Stimulated activated CD8-positive, alpha-beta memory T cell treated with anti-CD3 and anti-CD28 coated beads, Interleukin-12 subunit alpha, Interleukin-12 subunit beta, amount 100 ng/mL, for 24 hours (primary cell): ENCODE results near the gene RASSF10.

Experiments used
- DNase-seq: peaks from one replicate; pipeline ENCODE4 v3.0.0-alpha.2; 2020; ENCODE audit errors: extremely low read depth

RASSF10 gene

GRCh38 chr11:12994476-12994875 lies 14.6 kb upstream of the RASSF10 start:
- DNase-seq = no peak

- no peak for DNase-seq
Observed at GRCh38 chr11:12995188-12995587, 13.9 kb upstream of the RASSF10 start.

GRCh38 chr11:12995823-12996222 lies 13.3 kb upstream of the RASSF10 start:
- no peak for DNase-seq

- DNase-seq = no peak
Observed at GRCh38 chr11:12997168-12997567, 11.9 kb upstream of the RASSF10 start.

- no peak for DNase-seq
Observed at GRCh38 chr11:12998336-12998735, 10.8 kb upstream of the RASSF10 start.

- no peak for DNase-seq
Observed at GRCh38 chr11:12999597-12999996, 9.5 kb upstream of the RASSF10 start.

GRCh38 chr11:13000116-13000515 lies 9.0 kb upstream of the RASSF10 start:
- no peak for DNase-seq

- DNase-seq = no peak
Observed at GRCh38 chr11:13000721-13001120, 8.4 kb upstream of the RASSF10 start.

- no peak for DNase-seq
Observed at GRCh38 chr11:13003736-13004493, 5.2 kb upstream of the RASSF10 start.

- DNase-seq = no peak
Observed at GRCh38 chr11:13007182-13008060, 1.7 kb upstream of the RASSF10 start.

- no peak for DNase-seq
Observed at GRCh38 chr11:13008061-13008435, 1.1 kb upstream of the RASSF10 start.

GRCh38 chr11:13009476-13009920 lies 382 bp downstream of the RASSF10 start:
- DNase-seq = no peak

GRCh38 chr11:13009921-13010748 lies 1.0 kb downstream of the RASSF10 start:
- DNase-seq = no peak

GRCh38 chr11:13010749-13011465 lies 1.8 kb downstream of the RASSF10 start:
- no peak for DNase-seq

GRCh38 chr11:13011466-13012055 lies 2.4 kb downstream of the RASSF10 start:
- DNase-seq = no peak

- DNase-seq = no peak
Observed at GRCh38 chr11:13012056-13012661, 3.0 kb downstream of the RASSF10 start.

GRCh38 chr11:13013054-13013488 lies 4.0 kb downstream of the RASSF10 start:
- DNase-seq = no peak

- DNase-seq = no peak
Observed at GRCh38 chr11:13015753-13016152, 6.6 kb downstream of the RASSF10 start.

- no peak for DNase-seq
Observed at GRCh38 chr11:13016415-13016814, 7.3 kb downstream of the RASSF10 start.

GRCh38 chr11:13019313-13019712 lies 10.2 kb downstream of the RASSF10 start:
- no peak for DNase-seq

GRCh38 chr11:13023423-13023822 lies 14.3 kb downstream of the RASSF10 start:
- DNase-seq = no peak
